DND-41 (cell line): Measurements from ENCODE around the gene MFRP.

ENCODE experiments used
- ATAC-seq: fragments of 200-7000 bp; cut with Tn5 transposase; 3 replicates; pipeline ENCODE4 v1.9.1; 2021; ENCODE audit warnings: low read depth; ENCODE audit not compliant: insufficient read depth
- DNase-seq: peaks from one replicate; pipeline ENCODE4 v3.0.0-alpha.2; 2020
- H2AFZ ChIP-seq: 2 replicates; pipeline ENCODE4 v1.6.0; 2012; ENCODE audit warnings: low read depth, low read length
- H3K27ac ChIP-seq: 2 replicates; pipeline ENCODE4 v1.5.1; 2012; ENCODE audit warnings: low read length, inconsistent platforms
- H3K27me3 ChIP-seq: fragments of 200-600 bp; sonication (generic); 2 replicates; pipeline ENCODE4 v1.6.0; 2012; ENCODE audit warnings: low read length, mild to moderate bottlenecking, inconsistent platforms; ENCODE audit not compliant: insufficient read depth, poor library complexity
- H3K36me3 ChIP-seq: 2 replicates; pipeline ENCODE4 v1.5.1; 2012; ENCODE audit warnings: low read length, inconsistent platforms; ENCODE audit not compliant: insufficient read depth
- H3K4me1 ChIP-seq: 2 replicates; pipeline ENCODE4 v1.5.1; 2012; ENCODE audit warnings: mild to moderate bottlenecking, low read length; ENCODE audit not compliant: insufficient read depth
- H3K4me2 ChIP-seq: 2 replicates; pipeline ENCODE4 v1.6.0; 2012; ENCODE audit warnings: mild to moderate bottlenecking, moderate library complexity, low read length, inconsistent platforms; ENCODE audit not compliant: insufficient read depth
- H3K4me3 ChIP-seq, 2 experiments: fragments of 200-600 bp in 1 of 2; shearing (Covaris generic) in 1 of 2; 2 replicates each; pipeline ENCODE4 v1.5.1; 2012 to 2016; ENCODE audit warnings: inconsistent platforms in 2 of 2, low read length in 2 of 2, mild to moderate bottlenecking in 2 of 2, low read depth in 1 of 2, moderate library complexity in 1 of 2
- H3K79me2 ChIP-seq: 2 replicates; pipeline ENCODE4 v1.6.0; 2012; ENCODE audit warnings: low read length, inconsistent platforms; ENCODE audit not compliant: insufficient read depth
- H3K9ac ChIP-seq: 2 replicates; pipeline ENCODE4 v1.6.0; 2012; ENCODE audit warnings: low read depth, mild to moderate bottlenecking, inconsistent platforms, low read length, moderate library complexity
- H3K9me3 ChIP-seq: 2 replicates; pipeline ENCODE4 v1.5.1; 2012; ENCODE audit warnings: low read length, moderate library complexity, mild to moderate bottlenecking, inconsistent platforms; ENCODE audit not compliant: insufficient read depth, severe bottlenecking
- H4K20me1 ChIP-seq: 2 replicates; pipeline ENCODE4 v1.6.0; 2012; ENCODE audit warnings: low read length; ENCODE audit not compliant: insufficient read depth
- CTCF ChIP-seq: IDR thresholded peaks from 2 replicates; pipeline ENCODE4 v1.5.1; 2012; ENCODE audit warnings: borderline replicate concordance, low read length, moderate library complexity, mild to moderate bottlenecking; ENCODE audit not compliant: poor library complexity, severe bottlenecking; ENCODE audit errors: extremely low read depth
- EZH2 ChIP-seq: IDR thresholded peaks from 3 replicates; pipeline ENCODE4 v1.6.1; 2012; ENCODE audit warnings: borderline replicate concordance, low read depth, mild to moderate bottlenecking, moderate library complexity, low read length, inconsistent platforms; ENCODE audit not compliant: severe bottlenecking

The MFRP gene

GRCh38 chr11:119373059-119373920 lies 26.8 kb upstream of the MFRP start:
- ATAC-seq: no peak
- H3K79me2 ChIP-seq: no peaks in the 10 kb centered on the region
- no peaks in the 10 kb centered on the region for H3K9me3 ChIP-seq
- peaks cover 6% of the 10 kb centered on the region for H3K27me3 ChIP-seq
- no peak overlapping the region for H3K4me3 ChIP-seq
- DNase-seq: no peak
- H2AFZ ChIP-seq: no peak overlapping the region
- H3K36me3 ChIP-seq: no peaks in the 10 kb centered on the region
- TF ChIP-seq CTCF (no peak), EZH2 (no peak)
- H3K4me1 ChIP-seq: no peaks in the 10 kb centered on the region
- H3K27ac ChIP-seq: no peak overlapping the region
- H3K9ac ChIP-seq: no peak overlapping the region
- H3K4me2 ChIP-seq: no peak overlapping the region
- no peaks in the 10 kb centered on the region for H4K20me1 ChIP-seq

- no peaks in the 10 kb centered on the region for H3K36me3 ChIP-seq
- H3K4me3 ChIP-seq: no peak overlapping the region
- H3K27ac ChIP-seq: no peak overlapping the region
- DNase-seq (no peak), ATAC-seq (no peak)
- H3K9ac ChIP-seq: no peak overlapping the region
- no peaks in the 10 kb centered on the region for H3K9me3 ChIP-seq
- no peak overlapping the region for H3K4me2 ChIP-seq
- no peaks in the 10 kb centered on the region for H4K20me1 ChIP-seq
- H2AFZ ChIP-seq: no peak overlapping the region
- TF ChIP-seq CTCF (no peak), EZH2 (no peak)
- H3K79me2 ChIP-seq: no peaks in the 10 kb centered on the region
- H3K27me3 ChIP-seq: peaks cover 9% of the 10 kb centered on the region
- no peaks in the 10 kb centered on the region for H3K4me1 ChIP-seq
Measured at GRCh38 chr11:119372260-119373058, 26.0 kb upstream of the MFRP start.

GRCh38 chr11:119371778-119372182 lies 25.3 kb upstream of the MFRP start:
- no peaks in the 10 kb centered on the region for H4K20me1 ChIP-seq
- H3K27me3 ChIP-seq: peaks cover 16% of the 10 kb centered on the region
- H3K9me3 ChIP-seq: no peaks in the 10 kb centered on the region
- no peaks in the 10 kb centered on the region for H3K79me2 ChIP-seq
- H3K36me3 ChIP-seq: no peaks in the 10 kb centered on the region
- H3K4me1 ChIP-seq: no peaks in the 10 kb centered on the region
- TF ChIP-seq CTCF: peak; percentile 26
- TF ChIP-seq EZH2: no peak
- no peak; the same call in 2 of the 3 replicates for ATAC-seq
- no peak overlapping the region for H3K9ac ChIP-seq
- H2AFZ ChIP-seq: no peak overlapping the region
- H3K4me2 ChIP-seq: no peak overlapping the region
- H3K27ac ChIP-seq: no peak overlapping the region
- H3K4me3 ChIP-seq: no peak overlapping the region
- DNase-seq: no peak
